Testis (tissue), 3 donors: ENCODE results near the gene SYCE1. TPM values are rescaled to one million over a fixed set of nuclear protein-coding genes. Genes with fewer than 3 reads are reported as not detected.
"Not testable (repeated sequence)": the region's sequence is repeated elsewhere in the genome, so short reads cannot be mapped to it uniquely, and the experiment has no call there.

Experiments
- DNase-seq: peaks from one replicate; pipeline ENCODE4 v3.0.0-alpha.2; 2019
- H3K27ac ChIP-seq, 2 donors: fragments of 200-600 bp; sonication (generic); one replicate each; pipeline ENCODE4 v1.5.1; 2019
- H3K27me3 ChIP-seq: fragments of 200-600 bp; sonication (generic); one replicate; pipeline ENCODE4 v1.5.1; 2019
- H3K36me3 ChIP-seq: fragments of 200-600 bp; sonication (generic); one replicate; pipeline ENCODE4 v1.5.1; 2017; ENCODE audit warnings: low read depth; ENCODE audit errors: missing control alignments
- H3K4me1 ChIP-seq: fragments of 200-600 bp; sonication (generic); one replicate; pipeline ENCODE4 v1.5.1; 2019
- H3K4me3 ChIP-seq, 2 donors: fragments of 200-600 bp; sonication (generic); one replicate each; pipeline ENCODE4 v1.5.1; 2017 to 2019
- H3K9me3 ChIP-seq: fragments of 200-600 bp; sonication (generic); one replicate; pipeline ENCODE4 v1.5.1; 2017
- POLR2A ChIP-seq: fragments of 450-650 bp; IDR thresholded peaks from one replicate; pipeline ENCODE4 v1.6.1; 2017; ENCODE audit warnings: antibody characterized with exemption, mild to moderate bottlenecking, moderate library complexity
- WGBS, 2 donors: methylation state at CpG; one replicate each; pipeline ENCODE4 v1.1.5; 2018; 5-methylcytosine and 5-hydroxymethylcytosine counted together
- intact Hi-C: fragments of 100-400 bp; cut with DNase I; formaldehyde crosslinking; loops from one replicate; pipeline ENCODE4 v1.15.1; 2023; ENCODE audit warnings: low total_unique reads
- polyA plus RNA-seq: library from polyadenylated mRNA; stranded (reverse); fragments of 350-450 nt; fragmentation: Illumina TruSeq; extraction: RNeasy Lipid Tissue Mini Kit (QIAGEN cat#74804); gene quantifications from one replicate; pipeline ENCODE4 v1.2.3, GENCODE V29; 2014; ENCODE audit warnings: low read depth, low replicate concordance; ENCODE audit not compliant: insufficient read depth
- total RNA-seq, 2 donors: library from RNA; depleted of rRNA; stranded (reverse); fragments of >200 nt; gene quantifications; one replicate each; pipeline ENCODE4 v1.2.3, GENCODE V29; 2016
- TF ChIP-seq, protein P1 (sequence below), 3 experiments: fragments of 450-650 bp in 2 of 3; fragments of 200-600 bp in 1 of 3; sonication (generic) in 1 of 3; IDR thresholded peaks; one replicate each; pipeline ENCODE4 v1.5.1; 2016 to 2019; ENCODE audit warnings: antibody characterized with exemption in 3 of 3, mild to moderate bottlenecking in 2 of 3, moderate library complexity in 1 of 3

The SYCE1 gene
- total and polyA plus RNA-seq, 3 donors from 2014 or later = 43.4 to 139 (median 78.2) TPM

DNA sequence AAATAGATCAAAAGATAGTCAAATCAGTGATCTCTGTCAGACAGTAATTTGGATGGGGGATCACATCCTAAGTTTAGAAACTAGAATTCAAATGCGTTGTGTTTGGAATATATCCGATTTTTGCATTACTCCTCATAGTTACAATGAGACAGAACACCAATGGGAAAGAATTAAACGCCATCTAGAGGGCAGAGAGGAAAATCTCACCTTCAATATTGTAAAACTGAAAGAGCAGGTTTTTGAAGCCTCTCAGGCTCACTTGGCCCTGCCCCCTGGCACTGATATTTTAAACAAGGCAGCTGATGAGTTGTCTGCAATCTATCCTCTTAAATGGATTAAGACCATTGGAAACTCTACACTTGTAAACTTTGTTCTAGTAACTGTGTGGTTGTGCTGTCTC lies 43.5 kb upstream of the SYCE1 start:
- TF ChIP-seq POLR2A = no peak
- TF ChIP-seq, protein P1, sequence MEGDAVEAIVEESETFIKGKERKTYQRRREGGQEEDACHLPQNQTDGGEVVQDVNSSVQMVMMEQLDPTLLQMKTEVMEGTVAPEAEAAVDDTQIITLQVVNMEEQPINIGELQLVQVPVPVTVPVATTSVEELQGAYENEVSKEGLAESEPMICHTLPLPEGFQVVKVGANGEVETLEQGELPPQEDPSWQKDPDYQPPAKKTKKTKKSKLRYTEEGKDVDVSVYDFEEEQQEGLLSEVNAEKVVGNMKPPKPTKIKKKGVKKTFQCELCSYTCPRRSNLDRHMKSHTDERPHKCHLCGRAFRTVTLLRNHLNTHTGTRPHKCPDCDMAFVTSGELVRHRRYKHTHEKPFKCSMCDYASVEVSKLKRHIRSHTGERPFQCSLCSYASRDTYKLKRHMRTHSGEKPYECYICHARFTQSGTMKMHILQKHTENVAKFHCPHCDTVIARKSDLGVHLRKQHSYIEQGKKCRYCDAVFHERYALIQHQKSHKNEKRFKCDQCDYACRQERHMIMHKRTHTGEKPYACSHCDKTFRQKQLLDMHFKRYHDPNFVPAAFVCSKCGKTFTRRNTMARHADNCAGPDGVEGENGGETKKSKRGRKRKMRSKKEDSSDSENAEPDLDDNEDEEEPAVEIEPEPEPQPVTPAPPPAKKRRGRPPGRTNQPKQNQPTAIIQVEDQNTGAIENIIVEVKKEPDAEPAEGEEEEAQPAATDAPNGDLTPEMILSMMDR (IDR thresholded peaks at IDR 0.05) = peak in 2 of 3 experiments; percentile 22 to 60
- no peak for DNase-seq
- Histone ChIP-seq H3K4me3 (no peak overlapping the region), H3K36me3 (no peaks in the 10 kb centered on the region), H3K27ac (no peak overlapping the region), H3K27me3 (no peaks in the 10 kb centered on the region), H3K9me3 (no peaks in the 10 kb centered on the region), H3K4me1 (no peaks in the 10 kb centered on the region)
- 18 to 24% methylated on average over 3 of the region's 3 CpGs for WGBS, 2 donors
- intact Hi-C loops = no loop called here

DNA sequence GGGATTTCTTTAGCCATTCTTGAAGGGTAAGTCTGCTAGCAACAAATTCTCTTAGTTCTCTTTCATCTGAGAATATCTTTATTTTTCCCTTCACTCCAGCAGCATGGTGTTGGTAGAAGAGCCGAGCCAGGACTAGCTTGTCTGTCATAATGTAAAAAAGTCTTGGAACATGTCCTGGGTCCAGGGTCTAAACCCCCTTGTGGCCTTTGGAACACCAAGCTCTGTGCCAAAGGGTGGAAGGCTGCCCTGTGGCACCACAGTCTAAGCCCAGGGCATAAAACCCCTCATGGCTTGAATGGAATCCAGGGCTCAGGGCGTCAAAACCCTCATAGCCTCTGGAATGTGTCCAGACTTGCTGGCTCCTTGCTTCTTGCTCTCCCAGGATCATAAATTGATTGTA lies 38.1 kb upstream of the SYCE1 start:
- DNase-seq, H3K27me3 ChIP-seq, H3K4me3 ChIP-seq, H3K36me3 ChIP-seq, H3K27ac ChIP-seq, H3K4me1 ChIP-seq, intact Hi-C loops, H3K9me3 ChIP-seq: not testable (repeated sequence)
- 60 to 63% methylated on average over 2 of the region's 2 CpGs for WGBS, 2 donors

DNA sequence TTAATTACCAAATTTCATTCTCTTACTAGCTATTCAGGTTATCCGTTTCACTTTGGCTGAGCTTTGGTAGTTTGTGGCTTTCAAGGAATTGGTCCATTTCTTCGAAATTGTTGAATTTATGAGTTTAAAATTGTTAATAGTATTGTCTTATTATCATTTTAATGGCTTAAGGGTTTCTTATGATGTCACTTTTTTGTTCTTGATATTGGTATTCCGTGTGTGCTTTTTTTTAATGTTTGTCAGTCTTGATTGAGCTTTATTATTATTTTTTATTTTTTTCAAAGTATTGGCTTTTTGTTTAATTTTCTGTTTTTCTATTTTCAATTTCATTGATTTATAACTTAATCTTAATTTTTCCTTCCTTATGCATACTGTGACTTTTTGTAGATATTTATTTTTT lies 35.3 kb upstream of the SYCE1 start:
- intact Hi-C loops = no loop called here
- H3K27ac ChIP-seq = no peak overlapping the region
- H3K9me3 ChIP-seq = no peaks in the 10 kb centered on the region
- WGBS, 2 donors = 66 to 70% methylated on average over 3 of the region's 3 CpGs
- H3K27me3 ChIP-seq = no peaks in the 10 kb centered on the region
- TF ChIP-seq, protein P1 (IDR thresholded peaks at IDR 0.05) = no peak
- no peak for TF ChIP-seq POLR2A
- no peak overlapping the region for H3K4me3 ChIP-seq
- DNase-seq = no peak
- H3K4me1 ChIP-seq = no peaks in the 10 kb centered on the region
- H3K36me3 ChIP-seq = no peaks in the 10 kb centered on the region

DNA sequence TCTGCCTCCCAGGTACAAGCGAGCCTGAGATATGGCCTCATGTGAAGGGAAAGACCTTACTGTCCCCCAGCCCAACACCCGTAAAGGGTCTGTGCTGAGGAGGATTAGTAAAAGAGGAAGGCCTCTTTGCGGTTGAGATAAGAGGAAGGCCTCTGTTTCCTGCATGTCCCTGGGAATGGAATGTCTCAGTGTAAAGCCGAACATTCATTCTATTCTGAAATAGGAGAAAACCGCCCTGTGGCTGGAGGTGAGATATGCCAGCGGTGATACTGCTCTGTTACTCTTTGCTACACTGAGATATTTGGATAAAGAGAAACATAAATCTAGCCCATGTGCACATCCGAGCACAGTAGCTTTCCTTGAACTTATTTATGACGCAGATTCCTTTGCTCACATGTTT lies 34.5 kb upstream of the SYCE1 start:
- H3K27me3 ChIP-seq, H3K27ac ChIP-seq, H3K36me3 ChIP-seq, H3K9me3 ChIP-seq, H3K4me3 ChIP-seq, intact Hi-C loops, DNase-seq, H3K4me1 ChIP-seq: not testable (repeated sequence)
- WGBS, 2 donors = 76 to 77% methylated on average over 8 of the region's 8 CpGs

DNA sequence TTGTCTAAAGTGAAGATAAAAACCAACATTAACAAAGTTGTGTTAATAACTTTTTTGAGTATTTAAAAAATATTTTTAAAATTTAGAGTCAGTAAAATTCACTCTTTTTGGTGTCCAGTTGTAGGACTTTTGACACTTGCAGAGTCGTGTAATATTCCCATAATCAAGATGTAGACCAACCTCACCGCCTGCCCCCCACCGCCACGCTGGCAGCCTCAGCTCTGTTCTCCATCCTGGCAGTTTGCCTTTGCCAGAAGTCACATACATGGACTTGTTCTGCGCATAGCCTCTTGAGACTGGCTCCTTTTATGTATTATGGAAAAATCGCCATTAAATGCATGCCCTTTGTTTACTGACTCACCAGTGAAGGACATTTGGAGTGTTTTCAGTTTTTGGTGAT lies 27.3 kb upstream of the SYCE1 start:
- DNase-seq = no peak
- TF ChIP-seq, protein P1 (IDR thresholded peaks at IDR 0.05) = no peak
- no peak for TF ChIP-seq POLR2A
- Histone ChIP-seq H3K4me3 (no peak overlapping the region), H3K36me3 (no peaks in the 10 kb centered on the region), H3K27ac (no peak overlapping the region), H3K27me3 (no peaks in the 10 kb centered on the region), H3K9me3 (no peaks in the 10 kb centered on the region), H3K4me1 (no peaks in the 10 kb centered on the region)
- intact Hi-C loops = no loop called here
- 76 to 80% methylated on average over 6 of the region's 6 CpGs for WGBS, 2 donors

DNA sequence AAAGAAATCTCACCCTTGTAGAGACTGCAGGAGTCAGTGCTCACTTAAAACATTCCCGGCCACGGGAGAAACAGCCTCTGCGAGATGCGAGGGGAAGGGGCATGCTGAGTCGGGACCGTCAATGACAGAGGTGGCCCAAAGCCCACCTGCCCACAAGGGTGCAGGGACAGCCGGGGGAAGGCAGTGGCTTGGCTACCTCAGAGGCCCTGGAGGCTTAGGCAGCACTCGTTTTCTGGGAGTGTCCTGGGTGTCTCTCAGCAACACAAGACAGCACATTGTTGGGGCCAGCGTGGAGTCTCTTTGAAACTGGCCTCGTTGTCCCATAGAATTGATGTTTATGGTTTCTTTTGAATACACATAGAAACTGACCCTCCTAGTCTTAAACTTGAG lies 25.6 kb upstream of the SYCE1 start:
- DNase-seq = no peak
- H3K4me3 ChIP-seq = no peak overlapping the region
- TF ChIP-seq POLR2A = no peak
- TF ChIP-seq, protein P1 (IDR thresholded peaks at IDR 0.05) = no peak
- H3K4me1 ChIP-seq = no peaks in the 10 kb centered on the region
- H3K36me3 ChIP-seq = no peaks in the 10 kb centered on the region
- H3K9me3 ChIP-seq = no peaks in the 10 kb centered on the region
- 70 to 80% methylated on average over 4 to 10 of the region's 10 CpGs for WGBS, 2 donors
- intact Hi-C loops = no loop called here
- no peaks in the 10 kb centered on the region for H3K27me3 ChIP-seq
- H3K27ac ChIP-seq = no peak overlapping the region
